HCT116 (cell line): Measurements from ENCODE around the gene CCND1. TPM values are rescaled to one million over a fixed set of nuclear protein-coding genes. Genes with fewer than 3 reads are reported as not detected.
A peak's percentile ranks its signal among the peaks of the same experiment; 100 is the strongest.
"Not testable (repeated sequence)": the region's sequence is repeated elsewhere in the genome, so short reads cannot be mapped to it uniquely, and the experiment has no call there.

Source experiments
- ATAC-seq: fragments of 200-7000 bp; cut with Tn5 transposase; 2 replicates; pipeline ENCODE4 v1.9.1; 2020; ENCODE audit warnings: mild to moderate bottlenecking, moderate library complexity
- BruUV-seq: library from RNA; stranded (reverse); fragments of 400-500 nt; replicated peaks from 2 replicates; lab custom pipeline; 2021; lab: Mats Ljungman, UMichigan
- CTCF ChIA-PET: fragments of 300-600 bp; sonication (Branson Sonifier 250); formaldehyde crosslinking; loops from one replicate; lab custom pipeline; 2021; ENCODE audit warnings: antibody characterized with exemption; lab: Charles Lee
- POLR2A ChIA-PET: fragments of 300-600, 350-600 bp; sonication (Branson Sonifier 250); formaldehyde crosslinking; loops from one replicate; lab custom pipeline; 2021; ENCODE audit warnings: antibody characterized with exemption; lab: Charles Lee
- RAD21 ChIA-PET, 2 experiments: fragments of 300-600 bp; sonication (Branson Sonifier 250); formaldehyde crosslinking; loops; one replicate each; lab custom pipeline; 2023; ENCODE audit warnings: low total read pairs in 2 of 2; ENCODE audit not compliant: uncharacterized antibody in 2 of 2, unreplicated experiment in 2 of 2, low non-redundant PET in 1 of 2; lab: Charles Lee
- DNase-seq: peaks from one replicate; pipeline ENCODE4 v3.0.0-alpha.2; 2010; ENCODE audit warnings: low read depth, low spot score
- H2AFZ ChIP-seq: fragments of 200-600 bp; shearing (Covaris generic), sonication (generic); 2 replicates; pipeline ENCODE4 v1.6.1; 2017; ENCODE audit warnings: low read depth, mixed run types, mixed read lengths, antibody characterized with exemption, low read length; ENCODE audit not compliant: poor library complexity, severe bottlenecking
- H3K27ac ChIP-seq: 2 replicates; pipeline ENCODE4 v1.5.1; 2012; ENCODE audit warnings: low read depth, low read length
- H3K27me3 ChIP-seq: fragments of 200-600 bp; sonication (generic); 2 replicates; pipeline ENCODE4 v1.6.1; 2016; ENCODE audit warnings: mixed run types, low read length, mixed read lengths; ENCODE audit not compliant: insufficient read depth
- H3K36me3 ChIP-seq, 2 experiments: fragments of 200-500 bp in 1 of 2; fragments of 200-600 bp in 1 of 2; sonication (Bioruptor generic) in 1 of 2; sonication (generic) in 1 of 2; 2 replicates each; pipeline versions ENCODE4 v1.5.1 to v1.6.1; 2014 to 2016; ENCODE audit warnings: low read length in 2 of 2, inconsistent platforms in 1 of 2, mixed read lengths in 1 of 2, mixed run types in 1 of 2; ENCODE audit not compliant: insufficient read depth in 2 of 2, control insufficient read depth in 1 of 2
- H3K4me1 ChIP-seq, 2 experiments: fragments of 200-600 bp in 1 of 2; sonication (generic) in 1 of 2; 2 replicates each; pipeline versions ENCODE4 v1.5.1 to v1.6.1; 2012 to 2017; ENCODE audit warnings: low read length in 2 of 2, inconsistent platforms in 1 of 2, mild to moderate bottlenecking in 1 of 2, mixed read lengths in 1 of 2, mixed run types in 1 of 2, moderate library complexity in 1 of 2; ENCODE audit not compliant: insufficient read depth in 2 of 2, control insufficient read depth in 1 of 2
- H3K4me2 ChIP-seq: fragments of 200-600 bp; sonication (generic); 2 replicates; pipeline ENCODE4 v1.6.1; 2017; ENCODE audit warnings: mixed run types, low read length, mixed read lengths
- H3K4me3 ChIP-seq, 2 experiments: fragments of 200-600 bp in 1 of 2; sonication (generic) in 1 of 2; replicated peaks in 1 of 2; 2 replicates each; pipeline ENCODE4 v1.5.1; 2011 to 2016; ENCODE audit warnings: low read length in 2 of 2, control low read depth in 1 of 2, low read depth in 1 of 2, mild to moderate bottlenecking in 1 of 2, mixed read lengths in 1 of 2, mixed run types in 1 of 2
- H3K79me2 ChIP-seq: fragments of 200-600 bp; sonication (generic); 2 replicates; pipeline ENCODE4 v1.6.1; 2017; ENCODE audit warnings: mild to moderate bottlenecking, mixed run types, low read length, moderate library complexity, mixed read lengths; ENCODE audit not compliant: insufficient read depth
- H3K9ac ChIP-seq: fragments of 200-600 bp; sonication (generic); 2 replicates; pipeline ENCODE4 v1.6.1; 2016; ENCODE audit warnings: low read length, mixed read lengths
- H3K9me2 ChIP-seq: fragments of 200-600 bp; sonication (generic), shearing (Covaris generic); 2 replicates; pipeline ENCODE4 v1.6.1; 2017; ENCODE audit warnings: mixed run types, mild to moderate bottlenecking, moderate library complexity; ENCODE audit not compliant: insufficient read depth
- H3K9me3 ChIP-seq, 2 experiments: fragments of 200-500 bp in 1 of 2; fragments of 200-600 bp in 1 of 2; sonication (Bioruptor generic) in 1 of 2; sonication (generic) in 1 of 2; 2 replicates each; pipeline ENCODE4 v1.6.1; 2014 to 2017; ENCODE audit warnings: low read length in 2 of 2, mixed read lengths in 2 of 2, inconsistent platforms in 1 of 2, low read depth in 1 of 2, mild to moderate bottlenecking in 1 of 2, mixed run types in 1 of 2, moderate library complexity in 1 of 2; ENCODE audit not compliant: control insufficient read depth in 1 of 2, insufficient read depth in 1 of 2
- H4K20me1 ChIP-seq: fragments of 200-600 bp; sonication (generic), shearing (Covaris generic); 2 replicates; pipeline ENCODE4 v1.6.1; 2017; ENCODE audit warnings: mixed run types, mild to moderate bottlenecking, moderate library complexity; ENCODE audit not compliant: insufficient read depth
- CBX3 ChIP-seq: IDR thresholded peaks from 2 replicates; pipeline ENCODE4 v1.6.1; 2012; ENCODE audit warnings: low read depth
- CTCF ChIP-seq, 3 experiments: fragments of 200-600 bp in 1 of 3; sonication (generic) in 1 of 3; IDR thresholded peaks in 2 of 3; conservative IDR thresholded peaks in 1 of 3; 2 replicates each; pipeline ENCODE4 v1.5.1; 2012 to 2017; ENCODE audit warnings: low read depth in 2 of 3, low read length in 2 of 3, antibody characterized with exemption in 1 of 3, borderline replicate concordance in 1 of 3, control low read depth in 1 of 3, mild to moderate bottlenecking in 1 of 3, mixed read lengths in 1 of 3, mixed run types in 1 of 3, moderate library complexity in 1 of 3; ENCODE audit not compliant: insufficient read depth in 1 of 3
- EGR1 ChIP-seq: IDR thresholded peaks from 2 replicates; pipeline ENCODE4 v1.6.1; 2012; ENCODE audit warnings: low read depth
- ELF1 ChIP-seq: IDR thresholded peaks from 2 replicates; pipeline ENCODE4 v1.6.1; 2012; ENCODE audit warnings: low read depth, borderline replicate concordance
- EZH2phosphoT487 ChIP-seq: fragments of 200-600 bp; IDR thresholded peaks from 2 replicates; pipeline ENCODE4 v1.6.1; 2018; ENCODE audit warnings: antibody characterized with exemption, borderline replicate concordance
- FOSL1 ChIP-seq: IDR thresholded peaks from 2 replicates; pipeline ENCODE4 v1.6.1; 2012; ENCODE audit warnings: low read depth
- JUND ChIP-seq: IDR thresholded peaks from 2 replicates; pipeline ENCODE4 v1.6.1; 2012
- MAX ChIP-seq: IDR thresholded peaks from 2 replicates; pipeline ENCODE4 v1.6.1; 2012
- POLR2A ChIP-seq: IDR thresholded peaks from 2 replicates; pipeline ENCODE4 v1.7.0; 2011; ENCODE audit warnings: borderline replicate concordance; ENCODE audit not compliant: insufficient read depth, insufficient read length; ENCODE audit errors: extremely low read depth
- POLR2AphosphoS5 ChIP-seq: IDR thresholded peaks from 2 replicates; pipeline ENCODE4 v1.6.1; 2011; ENCODE audit warnings: mild to moderate bottlenecking, low read depth, low read length, moderate library complexity
- ZBTB33 ChIP-seq: IDR thresholded peaks from 2 replicates; pipeline ENCODE4 v1.6.1; 2011; ENCODE audit warnings: mild to moderate bottlenecking, low read length, moderate library complexity; ENCODE audit not compliant: insufficient replicate concordance; ENCODE audit errors: extremely low read depth
- ZNF274 ChIP-seq: fragments of 200-500 bp; sonication (Bioruptor generic); IDR thresholded peaks from 2 replicates; pipeline ENCODE4 v1.6.1; 2014; ENCODE audit warnings: mild to moderate bottlenecking, low read depth, low read length, inconsistent platforms
- intact Hi-C: fragments of 100-400 bp; cut with micrococcal nuclease; formaldehyde crosslinking; loops from 2 replicates; pipeline ENCODE4 v1.10.0; 2022
- total RNA-seq: library from RNA; stranded (reverse); gene quantifications from one replicate; pipeline ENCODE4 v1.2.1, GENCODE V29; 2021; ENCODE audit not compliant: unreplicated experiment

CCND1 gene
- total RNA-seq, 1 experiment from 2014 or later = 601 TPM

GRCh38 chr11:69687969-69688771 is 47.2 kb downstream of the CCND1 start:
- H4K20me1 ChIP-seq, DNase-seq, H3K9ac ChIP-seq, H3K27me3 ChIP-seq, H3K9me2 ChIP-seq, BruUV-seq, RAD21 ChIA-PET, POLR2A ChIA-PET, H3K36me3 ChIP-seq, CTCF ChIA-PET, ATAC-seq, H3K79me2 ChIP-seq, H3K4me3 ChIP-seq, H3K9me3 ChIP-seq: not testable (repeated sequence)
- Histone ChIP-seq H3K4me1 (peaks cover 18 to 49% of the 10 kb centered on the region in 2 experiments), H3K27ac (peak overlapping the region; percentile 21; the same call in 1 of the 2 replicates), H2AFZ (peak overlapping the region; percentile 77), H3K4me2 (peak overlapping the region; percentile 28)
- peak; percentile 53; the same call in 1 of the 2 replicates for TF ChIP-seq EGR1
- TF ChIP-seq FOSL1 = peak; percentile 33; the same call in 1 of the 2 replicates
- peak; percentile 38 for TF ChIP-seq CBX3
- TF ChIP-seq JUND = peak; percentile 50; the same call in 1 of the 2 replicates
- peak; percentile 50; the same call in 1 of the 2 replicates for TF ChIP-seq MAX
- intact Hi-C loops = loop anchor here (2.0 to 5.0 kb wide), 2 partner anchors 155 to 504 kb away; no protein-coding TSS in a partner anchor

- ChIA-PET RAD21 (no interaction called here), CTCF (interaction anchor here (0.9 kb wide), 1 partner anchor 15 kb away, joined by 3 read pairs; no protein-coding TSS in a partner anchor), POLR2A (no interaction called here)
- Histone ChIP-seq H3K27ac (no peak overlapping the region), H2AFZ (peak overlapping the region; percentile 63), H3K4me2 (peak overlapping the region; percentile 14; the same call in 1 of the 2 replicates), H3K9me2 (no peaks in the 10 kb centered on the region), H3K36me3 (no peaks in the 10 kb centered on the region), H3K4me3 (no peak overlapping the region), H3K27me3 (no peaks in the 10 kb centered on the region), H3K9ac (no peak overlapping the region), H3K4me1 (peaks cover 18 to 49% of the 10 kb centered on the region in 2 experiments), H3K79me2 (no peaks in the 10 kb centered on the region), H3K9me3 (no peaks in the 10 kb centered on the region; a peak in 1 of 4 replicates), H4K20me1 (no peaks in the 10 kb centered on the region)
- ATAC-seq (no peak), DNase-seq (no peak)
- BruUV-seq = no TSS peak
- intact Hi-C loops = loop anchor here (5.0 kb wide), 1 partner anchor 503 kb away; no protein-coding TSS in a partner anchor
- TF ChIP-seq ZBTB33 = no peak
- TF ChIP-seq POLR2A = no peak
- no peak for TF ChIP-seq ELF1
- TF ChIP-seq FOSL1 = no peak
- no peak for TF ChIP-seq ZNF274
- TF ChIP-seq CBX3 = 0 out of 2 replicates have a peak, but pooled peaks have one; percentile 32
- no peak for TF ChIP-seq POLR2AphosphoS5
- TF ChIP-seq CTCF (IDR thresholded peaks at IDR 0.05 in 2 of 3, conservative IDR thresholded peaks at IDR 0.05 in 1 of 3; ENCODE audit: borderline replicate concordance in 1 of 3, insufficient read depth in 1 of 3, low read depth in 2 of 3, low read length in 2 of 3) = no peak
- no peak for TF ChIP-seq EZH2phosphoT487
- no peak for TF ChIP-seq JUND
Measured at GRCh38 chr11:69689484-69690319, 48.7 kb downstream of the CCND1 start.
